Suprapubic skin (tissue), 4 donors: Measurements from ENCODE around the gene C1orf198. TPM values are rescaled to one million over a fixed set of nuclear protein-coding genes. Genes with fewer than 3 reads are reported as not detected.

Experiments
- DNase-seq, 2 donors: peaks; one replicate each; pipeline ENCODE4 v3.0.0-alpha.2; 2019; ENCODE audit warnings: low spot score in 2 of 2
- H3K27ac ChIP-seq: fragments of 200-600 bp; sonication (generic); one replicate; pipeline ENCODE4 v1.5.1; 2019
- H3K27me3 ChIP-seq: fragments of 200-600 bp; sonication (generic); one replicate; pipeline ENCODE4 v1.5.1; 2019
- H3K36me3 ChIP-seq: fragments of 200-600 bp; sonication (generic); one replicate; pipeline ENCODE4 v1.5.1; 2019
- H3K4me1 ChIP-seq: fragments of 200-600 bp; sonication (generic); one replicate; pipeline ENCODE4 v1.5.1; 2019
- H3K4me3 ChIP-seq: fragments of 200-600 bp; sonication (generic); one replicate; pipeline ENCODE4 v1.5.1; 2019; ENCODE audit warnings: mild to moderate bottlenecking
- H3K9me3 ChIP-seq: fragments of 200-600 bp; sonication (generic); one replicate; pipeline ENCODE4 v1.5.1; 2019
- EP300 ChIP-seq: sonication (generic); formaldehyde crosslinking; IDR thresholded peaks from one replicate; pipeline ENCODE4 v1.6.1; 2017; ENCODE audit warnings: antibody characterized with exemption
- POLR2A ChIP-seq, 2 donors: fragments of 450-650 bp; IDR thresholded peaks; one replicate each; pipeline ENCODE4 v1.6.1; 2017; ENCODE audit warnings: antibody characterized with exemption in 2 of 2, mild to moderate bottlenecking in 2 of 2, moderate library complexity in 2 of 2
- POLR2AphosphoS5 ChIP-seq, 3 donors: sonication (generic); formaldehyde crosslinking; IDR thresholded peaks; one replicate each; pipeline ENCODE4 v1.6.1; 2017; ENCODE audit warnings: antibody characterized with exemption in 3 of 3
- WGBS: methylation state at CpG from one replicate; pipeline ENCODE4 v1.1.5; 2018; 5-methylcytosine and 5-hydroxymethylcytosine counted together
- total RNA-seq, 4 donors: library from RNA; depleted of rRNA; stranded (reverse); fragments of >200 nt; gene quantifications; one replicate each; pipeline ENCODE4 v1.1.0, GENCODE V29; 2016
- TF ChIP-seq, protein P1 (sequence below), 2 donors: fragments of 200-600 bp in 1 of 2; fragments of 450-650 bp in 1 of 2; sonication (generic) in 1 of 2; IDR thresholded peaks; one replicate each; pipeline ENCODE4 v1.5.1; 2016 to 2019; ENCODE audit warnings: antibody characterized with exemption in 2 of 2, mild to moderate bottlenecking in 1 of 2, moderate library complexity in 1 of 2

Gene C1orf198
- total RNA-seq, 4 donors from 2014 or later: 42.7 to 70.1 (median 52.5) TPM

GRCh38 chr1:230800891-230801840 lies 67.2 kb downstream of the C1orf198 start:
- no peaks in the 10 kb centered on the region for H3K4me1 ChIP-seq
- no peak overlapping the region for H3K27ac ChIP-seq
- TF ChIP-seq EP300: no peak
- no peak for TF ChIP-seq POLR2AphosphoS5 (IDR thresholded peaks at IDR 0.05)
- TF ChIP-seq POLR2A (IDR thresholded peaks at IDR 0.05): no peak
- TF ChIP-seq, protein P1, sequence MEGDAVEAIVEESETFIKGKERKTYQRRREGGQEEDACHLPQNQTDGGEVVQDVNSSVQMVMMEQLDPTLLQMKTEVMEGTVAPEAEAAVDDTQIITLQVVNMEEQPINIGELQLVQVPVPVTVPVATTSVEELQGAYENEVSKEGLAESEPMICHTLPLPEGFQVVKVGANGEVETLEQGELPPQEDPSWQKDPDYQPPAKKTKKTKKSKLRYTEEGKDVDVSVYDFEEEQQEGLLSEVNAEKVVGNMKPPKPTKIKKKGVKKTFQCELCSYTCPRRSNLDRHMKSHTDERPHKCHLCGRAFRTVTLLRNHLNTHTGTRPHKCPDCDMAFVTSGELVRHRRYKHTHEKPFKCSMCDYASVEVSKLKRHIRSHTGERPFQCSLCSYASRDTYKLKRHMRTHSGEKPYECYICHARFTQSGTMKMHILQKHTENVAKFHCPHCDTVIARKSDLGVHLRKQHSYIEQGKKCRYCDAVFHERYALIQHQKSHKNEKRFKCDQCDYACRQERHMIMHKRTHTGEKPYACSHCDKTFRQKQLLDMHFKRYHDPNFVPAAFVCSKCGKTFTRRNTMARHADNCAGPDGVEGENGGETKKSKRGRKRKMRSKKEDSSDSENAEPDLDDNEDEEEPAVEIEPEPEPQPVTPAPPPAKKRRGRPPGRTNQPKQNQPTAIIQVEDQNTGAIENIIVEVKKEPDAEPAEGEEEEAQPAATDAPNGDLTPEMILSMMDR (IDR thresholded peaks at IDR 0.05): no peak
- no peak overlapping the region for H3K4me3 ChIP-seq
- no peak for DNase-seq
- H3K27me3 ChIP-seq: no peaks in the 10 kb centered on the region
- H3K36me3 ChIP-seq: no peaks in the 10 kb centered on the region
- H3K9me3 ChIP-seq: no peaks in the 10 kb centered on the region
- 87% methylated on average over 9 of the region's 9 CpGs for WGBS

DNA sequence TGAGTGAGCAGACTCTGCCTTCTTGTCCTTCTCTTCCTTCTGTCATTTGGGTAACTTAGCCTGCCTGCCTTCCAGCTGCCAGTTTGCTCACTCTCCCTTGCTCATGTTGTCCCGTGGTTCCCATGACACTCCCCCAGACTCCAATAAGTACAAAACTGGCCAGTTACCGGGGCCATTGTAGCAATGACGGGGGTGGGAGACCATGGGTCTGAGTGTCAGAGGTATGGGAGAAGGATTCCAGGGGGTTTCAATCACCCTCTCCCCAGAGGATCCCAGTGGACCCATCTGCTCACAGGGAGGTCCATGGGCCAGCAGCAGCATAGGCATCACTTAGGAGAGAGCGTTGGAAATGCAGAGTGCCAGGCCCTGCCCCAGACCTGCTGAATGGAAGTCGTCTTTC lies 69.8 kb downstream of the C1orf198 start:
- Histone ChIP-seq H3K4me1 (no peaks in the 10 kb centered on the region), H3K4me3 (no peak overlapping the region), H3K27me3 (no peaks in the 10 kb centered on the region), H3K9me3 (no peaks in the 10 kb centered on the region), H3K27ac (no peak overlapping the region), H3K36me3 (no peaks in the 10 kb centered on the region)
- TF ChIP-seq, protein P1 (IDR thresholded peaks at IDR 0.05): no peak
- WGBS: 87% methylated on average over 5 of the region's 5 CpGs
- DNase-seq: no peak

- Histone ChIP-seq H3K27ac (no peak overlapping the region), H3K4me1 (no peaks in the 10 kb centered on the region), H3K9me3 (no peaks in the 10 kb centered on the region), H3K36me3 (no peaks in the 10 kb centered on the region), H3K27me3 (no peaks in the 10 kb centered on the region), H3K4me3 (no peak overlapping the region)
- TF ChIP-seq POLR2A (IDR thresholded peaks at IDR 0.05): no peak
- TF ChIP-seq, protein P1 (IDR thresholded peaks at IDR 0.05): peak; percentile 47 to 66
- 24% methylated on average over 6 of the region's 7 CpGs for WGBS
- peak in 1 of 2 donors; percentile 82 for DNase-seq
These were observed 70.4 kb downstream of the C1orf198 start for GRCh38 chr1:230797942-230798365.

- Histone ChIP-seq H3K27me3 (no peaks in the 10 kb centered on the region), H3K4me3 (no peak overlapping the region), H3K36me3 (no peaks in the 10 kb centered on the region), H3K4me1 (no peaks in the 10 kb centered on the region), H3K9me3 (no peaks in the 10 kb centered on the region), H3K27ac (no peak overlapping the region)
- TF ChIP-seq EP300 (no peak), POLR2A (IDR thresholded peaks at IDR 0.05) (no peak), POLR2AphosphoS5 (IDR thresholded peaks at IDR 0.05) (no peak)
- TF ChIP-seq, protein P1 (IDR thresholded peaks at IDR 0.05): no peak
- no peak for DNase-seq
- WGBS: 84% methylated on average over 10 of the region's 13 CpGs
These were observed 70.9 kb downstream of the C1orf198 start for GRCh38 chr1:230797376-230797920.

DNA sequence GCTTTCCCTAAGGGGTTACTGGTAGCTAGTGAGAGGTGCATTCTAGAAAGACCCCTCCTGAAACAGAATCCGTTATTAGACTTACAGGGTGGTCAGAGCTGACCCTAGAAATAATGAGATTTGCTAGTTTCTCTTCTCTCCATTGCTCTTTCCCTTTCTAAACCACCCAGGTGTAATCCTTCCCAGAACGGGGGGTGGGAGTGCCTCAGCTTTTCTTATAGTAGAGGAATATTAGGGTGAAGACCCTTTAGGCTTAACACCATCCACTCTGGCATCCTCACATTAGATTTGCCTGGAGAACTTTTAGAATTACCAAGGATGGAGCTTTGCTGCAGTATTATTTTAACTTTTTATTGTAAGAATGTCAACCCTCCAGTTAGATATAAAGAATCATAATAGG lies 71.7 kb downstream of the C1orf198 start:
- H3K27ac ChIP-seq: no peak overlapping the region
- no peaks in the 10 kb centered on the region for H3K27me3 ChIP-seq
- no peaks in the 10 kb centered on the region for H3K36me3 ChIP-seq
- no peak for DNase-seq
- H3K4me1 ChIP-seq: no peaks in the 10 kb centered on the region
- TF ChIP-seq POLR2AphosphoS5 (IDR thresholded peaks at IDR 0.05): no peak
- TF ChIP-seq, protein P1 (IDR thresholded peaks at IDR 0.05): no peak
- no peak for TF ChIP-seq EP300
- no peak for TF ChIP-seq POLR2A (IDR thresholded peaks at IDR 0.05)
- H3K4me3 ChIP-seq: no peak overlapping the region
- WGBS: 65% methylated on average over 2 of the region's 2 CpGs
- H3K9me3 ChIP-seq: no peaks in the 10 kb centered on the region
